HEK293T (cell line): Measurements from ENCODE around the gene ESYT1.
A peak's percentile ranks its signal among the peaks of the same experiment; 100 is the strongest.

Experiments used
- CTCF ChIA-PET: fragments of 350-600 bp; formaldehyde crosslinking; extraction: SDS; loops from one replicate; lab custom pipeline; 2021; ENCODE audit warnings: antibody characterized with exemption, inconsistent platforms; lab: Yijun Ruan, JAX
- POLR2A ChIA-PET: fragments of 350-600 bp; formaldehyde crosslinking; extraction: SDS; loops from one replicate; lab custom pipeline; 2020; ENCODE audit warnings: antibody characterized with exemption, inconsistent platforms; lab: Yijun Ruan, JAX
- DNase-seq: peaks from one replicate; pipeline ENCODE4 v3.0.0; 2012; ENCODE audit warnings: mixed read lengths; ENCODE audit errors: extremely low spot score
- ARNT ChIP-seq: fragments of 450-650 bp; IDR thresholded peaks from 2 replicates; pipeline ENCODE4 v1.6.1; 2017; ENCODE audit warnings: mild to moderate bottlenecking
- BHLHE40 ChIP-seq: fragments of 450-650 bp; IDR thresholded peaks from 2 replicates; pipeline ENCODE4 v1.6.1; 2016; ENCODE audit warnings: mild to moderate bottlenecking, moderate library complexity, borderline replicate concordance
- CTBP1 ChIP-seq: fragments of 450-650 bp; IDR thresholded peaks from 2 replicates; pipeline ENCODE4 v1.6.1; 2016; ENCODE audit warnings: borderline replicate concordance
- ELF4 ChIP-seq: fragments of 450-650 bp; IDR thresholded peaks from 2 replicates; pipeline ENCODE4 v1.6.1; 2017; ENCODE audit warnings: antibody characterized with exemption
- FOXA1 ChIP-seq: fragments of 450-650 bp; IDR thresholded peaks from 2 replicates; pipeline ENCODE4 v1.6.1; 2016; ENCODE audit warnings: mild to moderate bottlenecking
- FOXK2 ChIP-seq: fragments of 450-650 bp; IDR thresholded peaks from 2 replicates; pipeline ENCODE4 v1.6.1; 2016; ENCODE audit warnings: mild to moderate bottlenecking
- FOXM1 ChIP-seq: fragments of 450-650 bp; IDR thresholded peaks from 2 replicates; pipeline ENCODE4 v1.6.1; 2017; ENCODE audit warnings: mild to moderate bottlenecking, borderline replicate concordance
- HDGF ChIP-seq: fragments of 450-650 bp; IDR thresholded peaks from 2 replicates; pipeline ENCODE4 v1.6.1; 2017; ENCODE audit warnings: antibody characterized with exemption, borderline replicate concordance
- L3MBTL2 ChIP-seq: fragments of 450-650 bp; conservative IDR thresholded peaks from 2 replicates; pipeline ENCODE4 v1.6.1; 2016; ENCODE audit warnings: mild to moderate bottlenecking
- LEF1 ChIP-seq: fragments of 450-650 bp; IDR thresholded peaks from 2 replicates; pipeline ENCODE4 v1.6.1; 2017; ENCODE audit warnings: mild to moderate bottlenecking, borderline replicate concordance
- NFRKB ChIP-seq: fragments of 450-650 bp; IDR thresholded peaks from 2 replicates; pipeline ENCODE4 v1.6.1; 2016; ENCODE audit warnings: mild to moderate bottlenecking, moderate library complexity
- SP1 ChIP-seq: fragments of 450-650 bp; IDR thresholded peaks from 2 replicates; pipeline ENCODE4 v1.6.1; 2017
- SUZ12 ChIP-seq: fragments of 450-650 bp; IDR thresholded peaks from 2 replicates; pipeline ENCODE4 v1.6.1; 2016; ENCODE audit warnings: mild to moderate bottlenecking
- TARDBP ChIP-seq: fragments of 450-650 bp; IDR thresholded peaks from 2 replicates; pipeline ENCODE4 v1.6.1; 2016
- ZNF384 ChIP-seq: fragments of 450-650 bp; IDR thresholded peaks from 2 replicates; pipeline ENCODE4 v1.6.1; 2016
- TF ChIP-seq, protein P1 (sequence below): fragments of 450-650 bp; IDR thresholded peaks from 2 replicates; pipeline ENCODE4 v1.6.1; 2016

ESYT1 gene

DNA sequence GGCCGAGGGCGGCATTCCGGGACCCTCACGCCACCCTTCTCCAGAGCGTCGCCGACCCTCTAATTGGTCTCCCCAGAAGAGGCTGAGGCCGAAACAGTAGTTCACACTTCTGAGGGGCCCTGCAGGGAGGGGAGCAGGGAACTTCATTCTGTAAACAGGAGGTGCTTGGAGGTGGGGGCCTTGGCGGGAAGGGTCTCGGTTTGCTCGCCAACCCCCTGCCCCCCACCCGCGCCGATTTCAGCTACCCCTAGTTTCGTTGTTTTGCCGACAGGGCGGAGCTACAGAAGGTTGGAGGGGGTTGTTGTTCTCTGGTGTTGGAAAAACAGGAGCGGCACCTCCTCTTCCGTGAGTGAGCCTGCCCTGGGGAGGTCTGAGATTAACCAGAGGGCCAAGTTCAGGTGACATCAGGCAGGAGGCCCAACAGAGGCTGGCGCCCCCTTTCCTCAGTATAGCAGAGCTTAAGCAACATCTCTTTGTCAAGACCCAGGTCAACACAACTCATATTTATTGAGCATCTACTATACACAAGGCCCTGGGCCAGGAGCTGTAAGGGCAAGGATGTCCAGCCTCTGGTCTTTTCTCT lies 47.4 kb upstream of the ESYT1 start:
- ChIA-PET CTCF (interaction anchor here (1.3 kb wide), 1 partner anchor 109 kb away, joined by 3 read pairs; the partner anchor contains the start of gene SMARCC2), POLR2A (interaction anchor here (1.0 to 7.3 kb wide), 5 partner anchors 10 to 263 kb away, joined by 3 to 65 read pairs (median 6); partner anchors contain the start of genes ORMDL2, PA2G4, RPL41 and SARNP)
- TF ChIP-seq, protein P1, sequence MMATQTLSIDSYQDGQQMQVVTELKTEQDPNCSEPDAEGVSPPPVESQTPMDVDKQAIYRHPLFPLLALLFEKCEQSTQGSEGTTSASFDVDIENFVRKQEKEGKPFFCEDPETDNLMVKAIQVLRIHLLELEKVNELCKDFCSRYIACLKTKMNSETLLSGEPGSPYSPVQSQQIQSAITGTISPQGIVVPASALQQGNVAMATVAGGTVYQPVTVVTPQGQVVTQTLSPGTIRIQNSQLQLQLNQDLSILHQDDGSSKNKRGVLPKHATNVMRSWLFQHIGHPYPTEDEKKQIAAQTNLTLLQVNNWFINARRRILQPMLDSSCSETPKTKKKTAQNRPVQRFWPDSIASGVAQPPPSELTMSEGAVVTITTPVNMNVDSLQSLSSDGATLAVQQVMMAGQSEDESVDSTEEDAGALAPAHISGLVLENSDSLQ: no peak
- TF ChIP-seq LEF1: no peak
- no peak for TF ChIP-seq ZNF384
- no peak for TF ChIP-seq HDGF
- no peak for TF ChIP-seq ELF4
- no peak for TF ChIP-seq FOXM1
- no peak for TF ChIP-seq TARDBP
- TF ChIP-seq FOXK2: no peak
- TF ChIP-seq FOXA1: no peak
- peak; percentile 6 for DNase-seq

DNA sequence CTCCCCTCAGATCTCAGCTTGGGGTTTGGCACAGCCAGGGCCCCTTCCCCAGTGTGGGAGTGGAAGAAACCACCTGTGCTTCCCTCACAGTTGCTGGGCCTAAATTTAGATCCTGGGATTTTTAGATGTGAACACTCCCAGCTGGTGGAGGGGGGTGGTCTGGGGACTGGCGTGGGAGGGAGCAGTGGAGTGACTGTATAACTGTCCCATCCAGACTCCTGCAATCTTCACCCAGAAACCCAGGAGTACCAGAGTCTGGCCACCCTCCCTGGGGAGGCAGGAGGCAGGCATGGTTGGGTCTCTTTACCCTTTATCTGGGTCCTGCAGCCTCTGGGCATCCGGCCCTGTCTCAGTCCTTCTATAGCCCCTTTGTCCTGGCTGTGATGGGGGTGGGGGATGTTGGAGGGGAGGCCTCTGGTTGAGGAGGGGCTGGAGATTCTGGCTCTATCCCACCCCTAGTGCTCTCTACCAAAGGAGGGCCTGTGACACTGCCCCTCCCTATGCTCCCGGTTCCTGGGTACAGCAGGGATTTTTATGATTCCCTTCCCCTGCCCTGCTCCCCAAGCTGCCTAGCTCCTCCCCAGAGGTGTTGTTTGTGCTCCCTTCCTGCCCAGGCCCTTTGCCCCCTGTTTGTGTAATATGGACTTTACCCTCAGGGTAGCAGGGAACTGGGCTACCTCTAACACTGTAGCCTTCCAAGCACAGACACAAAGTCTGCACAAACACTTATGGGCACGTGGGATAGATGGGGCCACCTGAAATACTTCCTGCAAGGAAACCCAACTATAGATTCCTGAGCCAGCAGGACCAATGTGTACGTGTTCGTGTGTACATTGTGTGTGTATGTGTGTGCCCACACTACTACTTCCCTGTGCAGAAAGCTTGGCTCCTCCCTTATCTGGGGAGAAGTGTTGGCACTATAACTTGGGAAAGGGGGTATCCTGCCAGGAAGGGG lies 46.4 kb upstream of the ESYT1 start:
- TF ChIP-seq ELF4: no peak
- TF ChIP-seq NFRKB: no peak
- no peak for TF ChIP-seq FOXA1
- TF ChIP-seq FOXK2: no peak
- TF ChIP-seq BHLHE40: no peak
- TF ChIP-seq L3MBTL2: no peak
- TF ChIP-seq ZNF384: no peak
- DNase-seq: no peak
- ChIA-PET CTCF (interaction anchor here (1.1 to 1.3 kb wide), 2 partner anchors 10 to 108 kb away, joined by 3 read pairs; partner anchors contain the start of gene SMARCC2), POLR2A (interaction anchor here (1.1 to 7.3 kb wide), 3 partner anchors 21 to 36 kb away, joined by 3 to 65 read pairs (median 19); partner anchors contain the start of genes PA2G4, RPL41 and ZC3H10)

DNA sequence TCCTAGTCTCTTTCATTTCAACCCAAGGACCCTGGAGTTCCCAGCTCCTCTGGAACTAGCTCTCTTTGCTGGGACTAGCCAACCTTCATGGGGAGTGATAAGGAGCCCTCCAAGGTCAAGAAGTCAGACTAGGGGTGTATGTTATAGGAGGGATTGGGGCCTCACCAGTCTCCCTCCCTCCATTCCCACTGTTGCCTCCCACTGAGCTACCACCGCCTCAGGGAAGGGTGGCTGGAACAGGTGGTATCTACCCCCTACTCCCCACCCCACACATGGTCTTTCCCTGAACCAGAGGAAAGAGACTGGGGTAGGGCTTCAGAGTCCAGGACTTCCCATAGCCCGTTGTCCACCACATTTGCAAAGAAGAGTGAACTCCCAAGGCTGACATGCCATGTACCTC lies 45.7 kb upstream of the ESYT1 start:
- CTCF ChIA-PET: interaction anchor here (1.1 kb wide), 1 partner anchor 9 kb away, joined by 3 read pairs; no protein-coding TSS in a partner anchor
- POLR2A ChIA-PET: interaction anchor here (0.6 to 7.3 kb wide), 3 partner anchors 20 to 76 kb away, joined by 3 to 65 read pairs (median 9); partner anchors contain the start of genes MYL6, PA2G4 and ZC3H10
- TF ChIP-seq ARNT: no peak
- no peak for TF ChIP-seq L3MBTL2
- no peak for TF ChIP-seq FOXK2
- no peak for TF ChIP-seq LEF1
- TF ChIP-seq SP1: no peak
- peak; percentile 3 for DNase-seq

DNA sequence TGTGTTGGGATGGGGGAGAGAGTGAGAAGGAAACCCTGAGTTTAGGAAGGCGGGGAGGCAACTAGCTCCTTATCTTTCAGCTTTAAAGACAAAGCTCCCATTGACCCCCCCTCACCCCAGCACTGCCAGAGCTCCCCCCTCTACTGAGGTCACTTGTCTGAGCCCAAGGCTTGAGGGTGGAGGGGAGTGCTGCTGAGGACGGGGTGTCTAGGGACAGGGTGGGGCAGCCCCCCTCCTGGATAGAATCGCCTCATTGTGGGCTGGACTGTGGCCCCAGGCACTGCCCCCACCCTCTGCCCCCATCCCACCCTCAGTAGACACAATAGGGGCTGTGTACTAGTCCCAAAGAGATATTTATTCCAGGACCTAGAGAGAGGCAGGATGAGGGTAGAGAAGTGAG lies 45.1 kb upstream of the ESYT1 start:
- no peak for DNase-seq
- ChIA-PET CTCF (interaction anchor here (1.1 kb wide), 1 partner anchor 9 kb away, joined by 3 read pairs; no protein-coding TSS in a partner anchor), POLR2A (interaction anchor here (2.2 to 7.3 kb wide), 2 partner anchors 20 to 35 kb away, joined by 9 to 65 read pairs; partner anchors contain the start of genes PA2G4 and ZC3H10)
- TF ChIP-seq FOXK2: no peak
- TF ChIP-seq BHLHE40: no peak
- no peak for TF ChIP-seq FOXM1
- TF ChIP-seq CTBP1: no peak
- TF ChIP-seq ELF4: no peak
- no peak for TF ChIP-seq L3MBTL2
- TF ChIP-seq HDGF: no peak
- TF ChIP-seq ARNT: no peak
- no peak for TF ChIP-seq TARDBP
- TF ChIP-seq ZNF384: no peak
- no peak for TF ChIP-seq SP1
- TF ChIP-seq, protein P1: no peak
- TF ChIP-seq SUZ12: no peak
- TF ChIP-seq LEF1: no peak
- no peak for TF ChIP-seq FOXA1
- no peak for TF ChIP-seq NFRKB

DNA sequence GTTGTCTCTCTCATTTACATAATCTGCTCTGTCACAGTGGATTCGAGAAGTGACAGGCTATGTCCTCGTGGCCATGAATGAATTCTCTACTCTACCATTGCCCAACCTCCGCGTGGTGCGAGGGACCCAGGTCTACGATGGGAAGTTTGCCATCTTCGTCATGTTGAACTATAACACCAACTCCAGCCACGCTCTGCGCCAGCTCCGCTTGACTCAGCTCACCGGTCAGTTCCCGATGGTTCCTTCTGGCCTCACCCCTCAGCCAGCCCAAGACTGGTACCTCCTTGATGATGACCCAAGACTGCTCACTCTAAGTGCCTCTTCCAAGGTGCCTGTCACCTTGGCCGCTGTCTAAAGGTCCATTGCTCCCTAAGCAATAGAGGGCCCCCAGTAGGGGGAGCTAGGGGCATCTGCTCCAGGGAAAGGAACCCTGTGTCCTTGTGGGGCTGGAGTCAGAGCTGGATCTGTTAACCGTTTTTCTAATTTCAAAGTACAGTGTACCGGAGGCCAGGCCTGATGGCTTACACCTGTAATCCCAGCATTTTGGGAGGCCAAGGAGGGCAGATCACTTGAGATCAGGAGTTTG lies 43.0 kb upstream of the ESYT1 start:
- POLR2A ChIA-PET: interaction anchor here (1.6 to 3.3 kb wide), 3 partner anchors 19 to 32 kb away, joined by 5 to 22 read pairs (median 10); partner anchors contain the start of genes PA2G4, RPL41 and ZC3H10
- CTCF ChIA-PET: interaction anchor here (0.6 to 1.4 kb wide), 10 partner anchors 11 to 78 kb away, joined by 3 to 9 read pairs (median 4); partner anchors contain the start of gene PA2G4
- TF ChIP-seq, protein P1: 0 out of 2 replicates have a peak, but pooled peaks have one; percentile 13
- TF ChIP-seq CTBP1: no peak
- DNase-seq: peak; percentile 68
